LNCaP clone FGC (cell line): ENCODE measurements around the gene TSHZ2.

Source experiments
- DNase-seq: peaks from one replicate; pipeline ENCODE4 v3.0.0-alpha.2; 2011; ENCODE audit warnings: low read depth
- H3K4me3 ChIP-seq: 2 replicates; pipeline ENCODE4 v1.5.1; 2011; ENCODE audit warnings: mild to moderate bottlenecking, low read depth, low read length, control low read depth
- CTCF ChIP-seq: IDR thresholded peaks from 2 replicates; pipeline ENCODE4 v1.5.1; 2012; ENCODE audit warnings: mild to moderate bottlenecking; ENCODE audit not compliant: control insufficient read depth, insufficient read depth; ENCODE audit errors: extremely low read depth

TSHZ2 gene

GRCh38 chr20:52984451-52984810, 12.3 kb downstream of the TSHZ2 start:
- TF ChIP-seq CTCF = no peak
- no peak overlapping the region for H3K4me3 ChIP-seq

GRCh38 chr20:52985687-52986086, 13.5 kb downstream of the TSHZ2 start:
- TF ChIP-seq CTCF = no peak
- no peak for DNase-seq
- no peak overlapping the region for H3K4me3 ChIP-seq

More at GRCh38 chr20:52984451-52984810, 12.3 kb downstream of the TSHZ2 start:
- no peak for DNase-seq

- TF ChIP-seq CTCF = no peak
Measured at GRCh38 chr20:52987295-52987694, 15.1 kb downstream of the TSHZ2 start.

GRCh38 chr20:52991830-52992229, 19.7 kb downstream of the TSHZ2 start:
- H3K4me3 ChIP-seq = no peak overlapping the region
- no peak for DNase-seq
- TF ChIP-seq CTCF = no peak

More at GRCh38 chr20:52987295-52987694, 15.1 kb downstream of the TSHZ2 start:
- no peak overlapping the region for H3K4me3 ChIP-seq
- no peak for DNase-seq

- TF ChIP-seq CTCF = no peak
- DNase-seq = no peak
- no peak overlapping the region for H3K4me3 ChIP-seq
Measured at GRCh38 chr20:52992632-52993031, 20.5 kb downstream of the TSHZ2 start.

- no peak overlapping the region for H3K4me3 ChIP-seq
- no peak for DNase-seq
- TF ChIP-seq CTCF = no peak
Measured at GRCh38 chr20:52993076-52993475, 20.9 kb downstream of the TSHZ2 start.

GRCh38 chr20:52994184-52994970, 22.2 kb downstream of the TSHZ2 start:
- no peak for TF ChIP-seq CTCF
- no peak for DNase-seq
- no peak overlapping the region for H3K4me3 ChIP-seq
